Stimulated activated naive CD8-positive, alpha-beta T cell treated with anti-CD3 and anti-CD28 coated beads, Interleukin-15, Interleukin-2, amounts not matched to agents 100 ng/mL and 50 ng/mL, for 24 hours (primary cell): Measurements from ENCODE around the gene CDPF1.
"Not testable (repeated sequence)": the region's sequence is repeated elsewhere in the genome, so short reads cannot be mapped to it uniquely, and the experiment has no call there.

Experiments
- H3K27ac Mint-ChIP-seq: one replicate; pipeline ENCODE4 v1.8.0; 2021; ENCODE audit warnings: mild to moderate bottlenecking, mixed read lengths
- H3K27me3 Mint-ChIP-seq: one replicate; pipeline ENCODE4 v1.8.0; 2021; ENCODE audit warnings: mixed read lengths
- H3K36me3 Mint-ChIP-seq: one replicate; pipeline ENCODE4 v1.8.0; 2021; ENCODE audit warnings: low read depth, mixed read lengths
- H3K4me1 Mint-ChIP-seq: one replicate; pipeline ENCODE4 v1.8.0; 2021; ENCODE audit warnings: low read depth, mixed read lengths
- H3K4me3 Mint-ChIP-seq: one replicate; pipeline ENCODE4 v1.8.0; 2021; ENCODE audit warnings: mild to moderate bottlenecking, mixed read lengths
- H3K9me3 Mint-ChIP-seq: one replicate; pipeline ENCODE4 v1.8.0; 2021; ENCODE audit warnings: mixed read lengths

CDPF1 gene

GRCh38 chr22:46272762-46273431, 22.8 kb upstream of the CDPF1 start:
- H3K36me3 Mint-ChIP-seq: peaks cover 15% of the 10 kb centered on the region
- H3K4me1 Mint-ChIP-seq: peaks cover 5% of the 10 kb centered on the region
- no peaks in the 10 kb centered on the region for H3K9me3 Mint-ChIP-seq
- H3K4me3 Mint-ChIP-seq: no peak overlapping the region
- H3K27ac Mint-ChIP-seq: no peak overlapping the region
- no peaks in the 10 kb centered on the region for H3K27me3 Mint-ChIP-seq

DNA sequence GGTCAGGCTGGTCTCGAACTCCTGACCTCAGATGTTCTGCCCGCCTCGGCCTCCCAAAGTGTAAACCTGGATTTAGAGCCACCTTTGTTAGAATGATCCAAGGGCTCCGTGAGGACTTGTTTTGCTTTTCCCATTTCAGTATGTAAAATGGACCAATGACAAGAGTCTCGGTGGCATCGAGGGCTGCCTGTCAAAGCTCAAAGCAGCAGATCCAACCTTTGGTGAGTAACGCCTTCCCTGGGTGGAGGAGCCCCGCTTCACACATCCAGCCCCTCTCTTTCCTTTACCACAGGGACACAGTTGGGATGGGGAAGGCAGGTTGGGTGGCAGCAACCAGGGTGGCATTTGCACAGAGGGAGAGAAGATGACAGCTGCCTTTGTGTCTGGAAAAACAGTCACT, 22.1 kb upstream of the CDPF1 start:
- Mint-ChIP-seq H3K4me3 (no peak overlapping the region), H3K9me3 (no peaks in the 10 kb centered on the region), H3K27me3 (peaks cover 3% of the 10 kb centered on the region), H3K4me1 (peaks cover 10% of the 10 kb centered on the region), H3K36me3 (peaks cover 15% of the 10 kb centered on the region), H3K27ac (no peak overlapping the region)

GRCh38 chr22:46269564-46269963, 19.5 kb upstream of the CDPF1 start:
- Mint-ChIP-seq H3K4me3 (no peak overlapping the region), H3K9me3 (peaks cover 5% of the 10 kb centered on the region), H3K27ac (no peak overlapping the region), H3K4me1 (peaks cover 11% of the 10 kb centered on the region), H3K36me3 (no peaks in the 10 kb centered on the region), H3K27me3 (peaks cover 17% of the 10 kb centered on the region)

DNA sequence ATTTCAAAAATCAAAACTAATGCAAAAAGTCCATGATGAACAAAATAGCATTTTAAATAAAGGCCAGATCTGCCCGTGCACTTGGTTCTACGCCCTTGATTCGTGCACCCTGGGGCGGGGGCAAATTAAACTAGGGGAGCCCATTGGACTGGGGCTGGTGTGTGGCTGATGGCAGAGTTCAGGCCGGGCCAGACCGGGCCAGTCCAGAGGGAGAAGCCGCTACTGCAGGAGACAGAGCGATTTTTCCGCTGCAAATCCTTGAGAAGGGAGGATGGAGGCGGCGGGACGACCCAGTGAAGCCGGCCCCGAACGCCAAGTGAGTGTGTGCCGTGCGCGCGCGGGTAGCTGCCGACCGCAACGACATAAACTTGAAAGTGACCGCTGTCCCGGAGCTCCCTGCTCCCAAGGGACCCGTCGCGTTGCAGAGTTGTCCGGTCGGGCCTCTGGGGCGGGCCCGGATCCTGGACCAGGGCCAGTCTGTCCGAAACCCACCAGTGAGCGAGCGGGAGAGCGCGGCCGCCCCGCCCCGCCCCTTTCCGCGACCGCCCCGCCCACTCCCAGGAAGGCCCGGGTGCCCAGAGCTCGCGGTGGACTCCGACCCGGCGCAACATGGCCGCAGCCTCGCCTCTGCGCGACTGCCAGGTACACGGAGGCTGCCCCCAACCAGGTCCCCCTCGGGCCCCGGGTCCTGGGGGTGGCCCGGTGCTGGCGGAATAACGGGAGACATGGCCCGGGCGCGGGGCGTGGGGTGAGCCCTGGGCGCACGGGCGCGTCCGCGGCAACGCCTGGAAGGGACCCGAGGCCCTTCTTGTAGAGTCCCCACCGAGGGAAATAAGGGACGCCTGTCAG, 17.6 kb upstream of the CDPF1 start, which contains the start of gene TTC38:
Gene TTC38 (plus strand): TSS at position 578 of the 849 bp plus-strand sequence. CDS start 32 bp downstream, at position 610.
- Mint-ChIP-seq H3K4me1 (peaks cover 11% of the 10 kb centered on the region), H3K4me3 (peak within 1 kb of the TSS; percentile 82), H3K27me3 (peaks cover 26% of the 10 kb centered on the region), H3K27ac (no peak within 1 kb of the TSS), H3K36me3 (no peaks in the 10 kb centered on the region), H3K9me3 (peaks cover 5% of the 10 kb centered on the region)

- H3K4me1 Mint-ChIP-seq: peaks cover 11% of the 10 kb centered on the region
- peaks cover 45% of the 10 kb centered on the region for H3K27me3 Mint-ChIP-seq
- not testable (repeated sequence) for H3K9me3 Mint-ChIP-seq, H3K27ac Mint-ChIP-seq, H3K4me3 Mint-ChIP-seq, H3K36me3 Mint-ChIP-seq
Measured at GRCh38 chr22:46265627-46266026, 15.5 kb upstream of the CDPF1 start.

- not testable (repeated sequence) for H3K36me3 Mint-ChIP-seq, H3K4me3 Mint-ChIP-seq, H3K27ac Mint-ChIP-seq, H3K9me3 Mint-ChIP-seq
- Mint-ChIP-seq H3K27me3 (peaks cover 54% of the 10 kb centered on the region), H3K4me1 (peaks cover 11% of the 10 kb centered on the region)
Measured at GRCh38 chr22:46264520-46264919, 14.4 kb upstream of the CDPF1 start.

DNA sequence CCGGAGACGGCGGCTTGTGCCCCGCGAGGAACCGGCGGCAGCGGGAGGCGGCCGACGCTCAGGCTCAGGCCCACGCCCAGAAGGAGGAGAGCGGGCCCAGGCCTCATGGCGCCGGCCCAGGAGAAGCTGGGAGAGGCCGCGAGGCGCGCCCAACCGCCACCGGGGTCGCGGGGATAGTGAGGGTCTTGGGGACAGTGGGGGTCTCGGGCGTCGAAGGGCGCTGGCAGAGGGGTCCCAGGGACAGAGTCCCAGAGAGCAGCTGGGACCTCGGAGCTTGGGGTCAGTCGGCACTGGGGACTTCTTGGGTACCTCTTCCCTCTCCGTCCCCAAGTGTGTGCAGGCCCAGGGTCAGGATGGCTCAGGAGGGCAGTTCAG, 13.1 kb upstream of the CDPF1 start, which contains the start of gene PKDREJ:
Gene PKDREJ (minus strand): TSS at position 128 of the 375 bp plus-strand sequence. CDS start 21 bp downstream, at position 107.
- Mint-ChIP-seq H3K4me1 (peaks cover 8% of the 10 kb centered on the region), H3K4me3 (peak within 1 kb of the TSS; percentile 50), H3K27ac (no peak within 1 kb of the TSS), H3K9me3 (peaks cover 5% of the 10 kb centered on the region), H3K36me3 (no peaks in the 10 kb centered on the region), H3K27me3 (peaks cover 65% of the 10 kb centered on the region)

DNA sequence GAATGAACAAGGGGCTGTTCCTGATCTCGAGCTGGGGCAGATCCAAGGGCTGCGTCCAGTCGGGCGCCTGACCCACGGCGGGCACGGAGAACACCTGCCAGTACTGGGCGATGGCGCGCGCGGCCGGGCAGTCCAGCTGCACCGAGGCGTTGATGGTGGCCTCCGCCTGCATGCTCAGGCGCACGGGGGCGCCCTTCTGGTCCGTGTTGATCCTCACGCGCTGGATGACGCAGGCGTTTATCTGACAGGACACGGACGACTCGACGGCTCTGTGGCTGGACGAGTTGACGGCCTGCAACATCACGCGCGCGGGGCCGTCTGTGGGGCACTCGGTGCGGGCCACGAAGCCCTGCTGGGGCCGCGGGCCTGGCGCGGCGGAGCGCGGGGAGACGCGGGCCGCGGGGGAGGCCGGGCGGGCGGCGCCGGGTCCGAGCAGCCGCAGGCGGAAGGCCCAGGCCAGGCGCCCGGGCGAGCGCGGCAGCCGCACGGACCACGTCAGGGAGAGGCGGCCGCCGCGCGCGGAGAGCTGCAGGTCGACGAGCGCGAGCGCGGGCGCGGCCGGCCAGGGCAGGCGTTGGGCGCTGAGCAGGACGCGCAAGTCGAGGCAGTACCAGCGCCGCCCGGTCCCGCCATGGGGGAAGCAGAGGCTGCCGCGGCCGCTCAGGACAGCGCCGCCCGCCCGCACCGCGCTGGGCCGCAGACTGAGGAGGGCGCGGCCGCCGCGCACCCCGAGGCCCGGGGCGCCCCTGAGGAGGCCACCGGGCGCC, 12.5 kb upstream of the CDPF1 start:
- H3K9me3 Mint-ChIP-seq: peaks cover 5% of the 10 kb centered on the region

GRCh38 chr22:46260038-46260437, 9.9 kb upstream of the CDPF1 start:
- Mint-ChIP-seq H3K27me3 (peaks cover 48% of the 10 kb centered on the region), H3K4me3 (no peak overlapping the region), H3K27ac (no peak overlapping the region), H3K36me3 (no peaks in the 10 kb centered on the region), H3K4me1 (no peaks in the 10 kb centered on the region), H3K9me3 (no peaks in the 10 kb centered on the region)

More for the DNA sequence above, 12.5 kb upstream of the CDPF1 start:
- no peak overlapping the region for H3K27ac Mint-ChIP-seq
- no peak overlapping the region for H3K4me3 Mint-ChIP-seq
- peaks cover 65% of the 10 kb centered on the region for H3K27me3 Mint-ChIP-seq
- no peaks in the 10 kb centered on the region for H3K36me3 Mint-ChIP-seq
- H3K4me1 Mint-ChIP-seq: peaks cover 6% of the 10 kb centered on the region

- H3K4me3 Mint-ChIP-seq: no peak overlapping the region
- peaks cover 3% of the 10 kb centered on the region for H3K4me1 Mint-ChIP-seq
- no peaks in the 10 kb centered on the region for H3K36me3 Mint-ChIP-seq
- no peaks in the 10 kb centered on the region for H3K9me3 Mint-ChIP-seq
- no peak overlapping the region for H3K27ac Mint-ChIP-seq
- H3K27me3 Mint-ChIP-seq: peaks cover 48% of the 10 kb centered on the region
Measured at GRCh38 chr22:46259374-46259773, 9.3 kb upstream of the CDPF1 start.

GRCh38 chr22:46256358-46256958, 6.4 kb upstream of the CDPF1 start:
- no peaks in the 10 kb centered on the region for H3K9me3 Mint-ChIP-seq
- no peaks in the 10 kb centered on the region for H3K36me3 Mint-ChIP-seq
- H3K4me3 Mint-ChIP-seq: no peak overlapping the region
- peaks cover 28% of the 10 kb centered on the region for H3K27me3 Mint-ChIP-seq
- peaks cover 21% of the 10 kb centered on the region for H3K4me1 Mint-ChIP-seq
- no peak overlapping the region for H3K27ac Mint-ChIP-seq

- H3K9me3 Mint-ChIP-seq: no peaks in the 10 kb centered on the region
- H3K4me1 Mint-ChIP-seq: peaks cover 36% of the 10 kb centered on the region
- H3K27ac Mint-ChIP-seq: no peak overlapping the region
- no peaks in the 10 kb centered on the region for H3K27me3 Mint-ChIP-seq
- H3K36me3 Mint-ChIP-seq: no peaks in the 10 kb centered on the region
- peak overlapping the region; percentile 85 for H3K4me3 Mint-ChIP-seq
Measured at GRCh38 chr22:46251816-46252380, 1.8 kb upstream of the CDPF1 start.

GRCh38 chr22:46251266-46251665, 1.2 kb upstream of the CDPF1 start:
- no peaks in the 10 kb centered on the region for H3K27me3 Mint-ChIP-seq
- no peaks in the 10 kb centered on the region for H3K9me3 Mint-ChIP-seq
- no peaks in the 10 kb centered on the region for H3K36me3 Mint-ChIP-seq
- H3K4me1 Mint-ChIP-seq: peaks cover 36% of the 10 kb centered on the region
- H3K4me3 Mint-ChIP-seq: peak overlapping the region; percentile 85
- H3K27ac Mint-ChIP-seq: peak overlapping the region; percentile 83

GRCh38 chr22:46250783-46251125, 661 bp upstream of the CDPF1 start:
- peaks cover 36% of the 10 kb centered on the region for H3K4me1 Mint-ChIP-seq
- no peaks in the 10 kb centered on the region for H3K36me3 Mint-ChIP-seq
- peak overlapping the region; percentile 85 for H3K4me3 Mint-ChIP-seq
- H3K9me3 Mint-ChIP-seq: no peaks in the 10 kb centered on the region
- no peaks in the 10 kb centered on the region for H3K27me3 Mint-ChIP-seq
- H3K27ac Mint-ChIP-seq: peak overlapping the region; percentile 83
